Peyer's patch (tissue), 4 donors: Measurements from ENCODE around the gene AHCYL2. TPM values are rescaled to one million over a fixed set of nuclear protein-coding genes. Genes with fewer than 3 reads are reported as not detected.
"Not testable (repeated sequence)": the region's sequence is repeated elsewhere in the genome, so short reads cannot be mapped to it uniquely, and the experiment has no call there.

Experiments
- DNase-seq, 3 donors: peaks; one replicate each; pipeline ENCODE4 v3.0.0-alpha.2; 2017 to 2019
- H3K27ac ChIP-seq, 4 donors: fragments of 200-600 bp; sonication (generic); one replicate each; pipeline ENCODE4 v1.5.1; 2016 to 2019
- H3K27me3 ChIP-seq, 2 donors: fragments of 200-600 bp; sonication (generic); one replicate each; pipeline ENCODE4 v1.5.1; 2019
- H3K36me3 ChIP-seq, 3 donors: fragments of 200-600 bp; sonication (generic); one replicate each; pipeline ENCODE4 v1.5.1; 2016 to 2019
- H3K4me1 ChIP-seq, 4 donors: fragments of 200-600 bp; sonication (generic); one replicate each; pipeline ENCODE4 v1.5.1; 2016 to 2019
- H3K4me3 ChIP-seq, 4 donors: fragments of 200-600 bp; sonication (generic); 1 replicate in 3 of 4; 2 replicates in 1 of 4; pipeline ENCODE4 v1.5.1; 2016 to 2019; ENCODE audit warnings: mild to moderate bottlenecking in 1 of 4
- H3K9me3 ChIP-seq, 4 donors: fragments of 200-600 bp; sonication (generic); one replicate each; pipeline ENCODE4 v1.5.1; 2016 to 2019; ENCODE audit warnings: mild to moderate bottlenecking in 1 of 4
- POLR2A ChIP-seq, 2 donors: fragments of 450-650 bp; IDR thresholded peaks; one replicate each; pipeline ENCODE4 v1.5.1; 2017; ENCODE audit warnings: antibody characterized with exemption in 2 of 2, mild to moderate bottlenecking in 2 of 2, moderate library complexity in 2 of 2
- total RNA-seq, 4 donors: library from RNA; depleted of rRNA; stranded (reverse); fragments of >200 nt; gene quantifications; one replicate each; pipeline ENCODE4 v1.1.0, GENCODE V29; 2016
- TF ChIP-seq, protein P1 (sequence below), 6 experiments: fragments of 450-650 bp in 4 of 6; fragments of 200-600 bp in 2 of 6; sonication (generic) in 1 of 6; IDR thresholded peaks; one replicate each; pipeline ENCODE4 v1.5.1; 2017 to 2019; ENCODE audit warnings: antibody characterized with exemption in 6 of 6, mild to moderate bottlenecking in 3 of 6, moderate library complexity in 1 of 6

The AHCYL2 gene
- total RNA-seq, 4 donors from 2014 or later, result 37.1 to 186 (median 60.0) TPM

DNA sequence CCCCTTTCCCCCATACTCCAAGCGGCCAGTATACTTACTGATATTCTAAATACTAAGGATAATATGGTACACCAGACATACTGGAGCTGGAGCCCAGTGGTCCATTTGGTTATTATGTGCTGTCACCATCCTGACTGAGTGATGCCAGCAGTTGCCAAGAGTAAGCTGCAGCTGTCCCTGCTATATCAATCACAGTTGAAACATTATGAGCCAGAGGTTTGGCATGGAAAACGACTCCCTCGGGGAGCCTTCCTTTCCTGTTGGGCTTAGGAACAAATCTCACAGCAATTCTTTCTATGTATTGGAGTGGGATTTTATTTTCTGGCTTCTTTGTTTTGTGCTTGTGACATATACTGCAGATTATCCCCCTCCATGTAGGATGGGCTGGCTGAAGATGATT lies 242.0 kb downstream of the AHCYL2 start:
- no peak overlapping the region for H3K4me3 ChIP-seq
- no peaks in the 10 kb centered on the region for H3K4me1 ChIP-seq
- no peaks in the 10 kb centered on the region for H3K9me3 ChIP-seq
- no peaks in the 10 kb centered on the region for H3K27me3 ChIP-seq
- DNase-seq, result no peak
- no peak for TF ChIP-seq POLR2A (IDR thresholded peaks at IDR 0.05)
- TF ChIP-seq, protein P1, sequence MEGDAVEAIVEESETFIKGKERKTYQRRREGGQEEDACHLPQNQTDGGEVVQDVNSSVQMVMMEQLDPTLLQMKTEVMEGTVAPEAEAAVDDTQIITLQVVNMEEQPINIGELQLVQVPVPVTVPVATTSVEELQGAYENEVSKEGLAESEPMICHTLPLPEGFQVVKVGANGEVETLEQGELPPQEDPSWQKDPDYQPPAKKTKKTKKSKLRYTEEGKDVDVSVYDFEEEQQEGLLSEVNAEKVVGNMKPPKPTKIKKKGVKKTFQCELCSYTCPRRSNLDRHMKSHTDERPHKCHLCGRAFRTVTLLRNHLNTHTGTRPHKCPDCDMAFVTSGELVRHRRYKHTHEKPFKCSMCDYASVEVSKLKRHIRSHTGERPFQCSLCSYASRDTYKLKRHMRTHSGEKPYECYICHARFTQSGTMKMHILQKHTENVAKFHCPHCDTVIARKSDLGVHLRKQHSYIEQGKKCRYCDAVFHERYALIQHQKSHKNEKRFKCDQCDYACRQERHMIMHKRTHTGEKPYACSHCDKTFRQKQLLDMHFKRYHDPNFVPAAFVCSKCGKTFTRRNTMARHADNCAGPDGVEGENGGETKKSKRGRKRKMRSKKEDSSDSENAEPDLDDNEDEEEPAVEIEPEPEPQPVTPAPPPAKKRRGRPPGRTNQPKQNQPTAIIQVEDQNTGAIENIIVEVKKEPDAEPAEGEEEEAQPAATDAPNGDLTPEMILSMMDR (IDR thresholded peaks at IDR 0.05), result no peak
- no peak overlapping the region for H3K27ac ChIP-seq
- no peaks in the 10 kb centered on the region for H3K36me3 ChIP-seq

DNA sequence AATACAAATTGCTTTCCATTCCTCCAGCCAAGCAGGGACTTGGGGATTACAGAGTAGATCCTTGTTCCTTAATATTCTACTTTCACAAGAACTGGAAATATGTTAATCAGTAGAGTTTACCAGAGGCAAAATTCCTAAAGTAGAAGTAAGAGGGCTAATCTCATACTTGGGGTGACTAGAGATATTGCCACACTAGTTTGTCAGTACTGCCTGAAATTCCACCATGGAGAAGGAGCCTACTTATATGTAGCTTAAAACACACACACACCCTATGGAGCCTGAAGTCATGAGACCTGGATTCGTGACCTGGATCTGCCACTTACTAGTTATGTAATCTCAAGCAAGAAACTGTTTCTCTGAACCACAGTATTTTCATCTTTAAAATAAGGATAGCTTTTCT lies 243.3 kb downstream of the AHCYL2 start:
- H3K36me3 ChIP-seq, result no peaks in the 10 kb centered on the region
- no peak overlapping the region for H3K27ac ChIP-seq
- H3K4me1 ChIP-seq, result no peaks in the 10 kb centered on the region
- H3K27me3 ChIP-seq, result no peaks in the 10 kb centered on the region
- H3K9me3 ChIP-seq, result no peaks in the 10 kb centered on the region
- no peak for DNase-seq
- no peak for TF ChIP-seq POLR2A (IDR thresholded peaks at IDR 0.05)
- TF ChIP-seq, protein P1 (IDR thresholded peaks at IDR 0.05), result no peak
- no peak overlapping the region for H3K4me3 ChIP-seq

DNA sequence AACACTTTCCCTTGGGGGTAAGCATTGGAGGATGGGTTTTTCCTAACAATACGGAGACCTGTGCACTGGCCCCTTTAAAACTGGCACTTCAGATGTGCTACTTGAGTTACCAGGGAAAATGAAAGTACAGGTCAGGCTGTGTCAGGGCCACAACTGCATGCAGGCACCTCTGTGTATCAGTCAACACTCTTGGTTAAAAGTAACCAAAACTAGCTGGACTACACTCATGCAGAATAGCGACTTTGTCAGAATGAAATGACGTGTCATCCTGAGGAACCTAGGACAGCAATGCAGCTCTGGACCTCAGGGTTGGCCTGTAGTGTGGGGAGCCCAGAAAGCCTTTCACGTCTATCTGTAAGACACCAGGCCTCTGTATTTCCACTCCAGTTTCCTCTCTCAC lies 243.7 kb downstream of the AHCYL2 start:
- no peak for DNase-seq
- TF ChIP-seq POLR2A (IDR thresholded peaks at IDR 0.05), result no peak
- TF ChIP-seq, protein P1 (IDR thresholded peaks at IDR 0.05), result no peak
- Histone ChIP-seq H3K4me3 (no peak overlapping the region), H3K27ac (no peak overlapping the region), H3K27me3 (no peaks in the 10 kb centered on the region), H3K9me3 (no peaks in the 10 kb centered on the region), H3K36me3 (no peaks in the 10 kb centered on the region), H3K4me1 (no peaks in the 10 kb centered on the region)

DNA sequence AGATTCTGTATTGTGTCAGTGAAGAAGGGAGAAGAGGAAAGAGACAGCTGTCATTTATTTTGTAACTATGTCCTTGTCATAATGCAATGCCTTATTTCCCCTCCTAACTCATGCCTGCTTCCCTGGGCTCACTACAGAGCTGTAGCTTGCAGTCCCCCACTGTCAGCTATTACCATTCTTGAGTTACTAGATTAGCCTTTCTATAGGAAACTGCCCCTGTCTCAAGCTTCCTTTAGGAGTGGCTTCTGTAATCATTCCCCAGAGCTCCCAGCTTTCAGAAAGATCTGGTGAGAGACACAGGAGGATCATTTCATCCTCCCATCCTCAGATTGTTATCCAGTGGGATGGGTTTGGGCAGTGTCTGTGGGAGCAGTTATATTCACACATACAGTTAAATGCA lies 245.1 kb downstream of the AHCYL2 start:
- Histone ChIP-seq H3K36me3 (no peaks in the 10 kb centered on the region), H3K4me3 (no peak overlapping the region), H3K9me3 (no peaks in the 10 kb centered on the region), H3K27me3 (no peaks in the 10 kb centered on the region), H3K4me1 (no peaks in the 10 kb centered on the region), H3K27ac (no peak overlapping the region)
- no peak for TF ChIP-seq POLR2A (IDR thresholded peaks at IDR 0.05)
- TF ChIP-seq, protein P1 (IDR thresholded peaks at IDR 0.05), result no peak
- DNase-seq, result no peak

DNA sequence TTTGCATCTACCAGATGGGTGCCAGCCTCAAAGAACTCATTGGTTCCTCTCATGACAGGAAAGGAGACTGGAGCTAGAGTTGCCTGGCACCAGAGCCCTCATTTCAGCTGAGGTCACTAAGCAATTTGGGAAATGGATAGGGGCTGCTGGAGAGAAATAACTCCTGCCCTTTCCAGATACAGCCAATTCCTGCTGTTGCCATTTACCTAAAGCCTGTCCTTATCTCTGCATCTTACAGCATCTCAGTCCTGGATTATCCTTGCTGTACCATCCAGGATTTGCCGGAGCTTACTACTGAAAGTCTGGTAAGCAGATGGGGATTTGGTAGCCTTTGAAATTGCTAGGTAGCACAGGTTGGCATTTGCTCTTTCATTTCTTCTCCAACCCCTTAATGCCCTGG lies 245.6 kb downstream of the AHCYL2 start:
- no peaks in the 10 kb centered on the region for H3K36me3 ChIP-seq
- no peaks in the 10 kb centered on the region for H3K4me1 ChIP-seq
- no peak for TF ChIP-seq POLR2A (IDR thresholded peaks at IDR 0.05)
- TF ChIP-seq, protein P1 (IDR thresholded peaks at IDR 0.05), result no peak
- H3K27ac ChIP-seq, result no peak overlapping the region
- H3K4me3 ChIP-seq, result no peak overlapping the region
- no peaks in the 10 kb centered on the region for H3K9me3 ChIP-seq
- no peaks in the 10 kb centered on the region for H3K27me3 ChIP-seq
- DNase-seq, result no peak

DNA sequence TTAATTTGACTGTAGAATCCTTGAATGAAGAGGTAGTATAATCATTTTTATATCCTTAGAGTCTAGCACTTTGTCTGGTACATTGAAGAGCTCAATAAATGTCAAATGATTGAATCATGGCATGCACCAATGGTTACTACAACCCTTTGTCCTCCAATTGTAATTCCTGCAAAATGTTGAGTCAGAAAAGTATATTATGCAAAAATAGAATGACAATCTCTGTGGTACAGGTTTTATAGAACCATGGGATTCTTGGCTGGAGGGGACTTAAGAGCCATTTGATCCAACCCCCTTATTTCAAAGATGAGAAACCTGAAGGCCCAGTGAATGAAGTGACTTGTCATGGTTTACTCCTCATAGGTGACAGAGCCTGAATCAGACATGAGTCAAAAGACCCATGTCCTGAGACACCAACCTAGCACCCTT lies 246.6 kb downstream of the AHCYL2 start:
- H3K9me3 ChIP-seq, result no peaks in the 10 kb centered on the region
- H3K4me3 ChIP-seq, result no peak overlapping the region
- H3K27me3 ChIP-seq, result no peaks in the 10 kb centered on the region
- no peaks in the 10 kb centered on the region for H3K4me1 ChIP-seq
- no peak for TF ChIP-seq POLR2A (IDR thresholded peaks at IDR 0.05)
- TF ChIP-seq, protein P1 (IDR thresholded peaks at IDR 0.05), result no peak
- no peak for DNase-seq
- H3K36me3 ChIP-seq, result no peaks in the 10 kb centered on the region
- no peak overlapping the region for H3K27ac ChIP-seq

DNA sequence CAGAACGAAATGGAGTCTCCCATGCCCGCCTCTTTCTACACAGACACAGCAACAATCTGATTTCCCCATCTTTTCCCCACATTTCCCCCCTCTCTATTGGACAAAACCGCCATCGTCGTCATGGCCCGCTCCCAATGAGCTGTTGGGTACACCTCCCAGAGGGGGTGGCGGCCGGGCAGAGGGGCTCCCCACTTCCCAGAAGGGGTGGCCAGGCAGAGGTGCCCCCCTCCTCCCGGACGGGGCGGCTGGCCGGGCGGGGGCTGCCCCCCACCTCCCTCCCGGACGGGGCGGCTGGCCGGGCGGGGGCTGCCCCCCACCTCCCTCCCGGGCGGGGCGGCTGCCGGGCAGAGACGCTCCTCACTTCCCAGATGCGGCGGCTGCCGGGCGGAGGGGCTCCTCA lies 251.1 kb downstream of the AHCYL2 start:
- not testable (repeated sequence) for H3K27ac ChIP-seq, H3K4me3 ChIP-seq, DNase-seq, H3K27me3 ChIP-seq, H3K4me1 ChIP-seq, H3K9me3 ChIP-seq, H3K36me3 ChIP-seq

DNA sequence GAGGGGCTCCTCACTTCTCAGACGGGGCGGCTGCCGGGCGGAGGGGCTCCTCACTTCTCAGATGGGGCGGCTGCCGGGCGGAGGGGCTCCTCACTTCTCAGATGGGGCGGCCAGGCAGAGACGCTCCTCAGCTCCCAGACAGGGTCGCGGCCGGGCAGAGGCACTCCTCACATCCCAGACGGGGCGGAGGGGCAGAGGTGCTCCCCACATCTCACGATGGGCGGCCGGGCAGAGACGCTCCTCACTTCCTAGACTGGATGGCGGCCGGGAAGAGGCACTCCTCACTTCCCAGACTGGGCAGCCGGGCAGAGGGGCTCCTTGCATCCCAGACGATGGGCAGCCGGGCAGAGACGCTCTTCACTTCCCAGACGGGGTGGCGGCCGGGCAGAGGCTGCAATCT lies 251.6 kb downstream of the AHCYL2 start:
- H3K4me1 ChIP-seq, H3K36me3 ChIP-seq, H3K27me3 ChIP-seq, DNase-seq, H3K9me3 ChIP-seq, H3K4me3 ChIP-seq, H3K27ac ChIP-seq: not testable (repeated sequence)
